HCT116 (cell line): ENCODE measurements around the gene GPATCH11.

Experiments
- CTCF ChIP-seq, 3 experiments: fragments of 200-600 bp in 1 of 3; sonication (generic) in 1 of 3; IDR thresholded peaks in 2 of 3; conservative IDR thresholded peaks in 1 of 3; 2 replicates each; pipeline ENCODE4 v1.5.1; 2012 to 2017; ENCODE audit warnings: low read depth in 2 of 3, low read length in 2 of 3, antibody characterized with exemption in 1 of 3, borderline replicate concordance in 1 of 3, control low read depth in 1 of 3, mild to moderate bottlenecking in 1 of 3, mixed read lengths in 1 of 3, mixed run types in 1 of 3, moderate library complexity in 1 of 3; ENCODE audit not compliant: insufficient read depth in 1 of 3
- EZH2 ChIP-seq: fragments of 200-600 bp; sonication (generic); IDR thresholded peaks from 2 replicates; pipeline ENCODE4 v1.6.1; 2017; ENCODE audit warnings: antibody characterized with exemption, mixed run types
- POLR2AphosphoS5 ChIP-seq: IDR thresholded peaks from 2 replicates; pipeline ENCODE4 v1.6.1; 2011; ENCODE audit warnings: mild to moderate bottlenecking, low read depth, low read length, moderate library complexity

DNA sequence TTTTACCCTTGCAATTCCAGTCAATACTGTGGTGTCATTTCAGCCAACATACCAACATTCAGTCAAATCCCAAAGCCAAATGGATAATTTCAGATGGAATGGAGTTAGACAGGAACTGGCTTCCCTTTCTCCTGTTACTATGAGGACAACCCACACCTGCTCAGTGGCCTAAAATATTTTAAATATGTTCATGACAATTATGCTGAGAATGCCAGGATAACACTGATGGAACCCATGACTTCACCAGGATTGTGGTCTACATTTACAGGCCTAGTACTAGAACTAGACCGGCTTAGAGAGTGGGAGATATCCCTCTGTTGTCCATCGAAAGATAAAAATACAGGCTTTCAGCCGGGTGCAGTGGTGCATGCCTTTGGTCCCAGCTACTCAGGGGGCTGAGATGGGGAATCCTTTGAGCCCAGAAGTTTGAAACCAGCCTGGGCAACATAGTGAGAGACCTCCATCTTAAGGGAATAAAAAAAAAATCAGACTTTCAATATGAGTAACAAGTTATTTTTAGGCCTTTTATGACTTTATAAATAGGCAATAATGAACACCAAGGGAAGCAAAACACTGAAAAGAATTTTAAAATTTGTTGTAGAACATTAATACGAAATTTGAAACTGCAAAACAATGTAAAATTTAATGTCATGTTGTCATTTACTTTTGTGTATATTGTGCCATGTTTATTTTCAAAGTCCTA is 14.2 kb downstream of the GPATCH11 start:
- TF ChIP-seq CTCF (IDR thresholded peaks at IDR 0.05 in 2 of 3, conservative IDR thresholded peaks at IDR 0.05 in 1 of 3; ENCODE audit: borderline replicate concordance in 1 of 3, insufficient read depth in 1 of 3, low read depth in 2 of 3, low read length in 2 of 3) (no peak), POLR2AphosphoS5 (no peak), EZH2 (no peak)
